ENCODE data around the gene DNER.
"Not testable (repeated sequence)": the region's sequence is repeated elsewhere in the genome, so short reads cannot be mapped to it uniquely, and the experiment has no call there.

Gene DNER

GRCh38 chr2:229514273-229514895, 200.0 kb downstream of the DNER start:
- TF ChIP-seq, protein P1, sequence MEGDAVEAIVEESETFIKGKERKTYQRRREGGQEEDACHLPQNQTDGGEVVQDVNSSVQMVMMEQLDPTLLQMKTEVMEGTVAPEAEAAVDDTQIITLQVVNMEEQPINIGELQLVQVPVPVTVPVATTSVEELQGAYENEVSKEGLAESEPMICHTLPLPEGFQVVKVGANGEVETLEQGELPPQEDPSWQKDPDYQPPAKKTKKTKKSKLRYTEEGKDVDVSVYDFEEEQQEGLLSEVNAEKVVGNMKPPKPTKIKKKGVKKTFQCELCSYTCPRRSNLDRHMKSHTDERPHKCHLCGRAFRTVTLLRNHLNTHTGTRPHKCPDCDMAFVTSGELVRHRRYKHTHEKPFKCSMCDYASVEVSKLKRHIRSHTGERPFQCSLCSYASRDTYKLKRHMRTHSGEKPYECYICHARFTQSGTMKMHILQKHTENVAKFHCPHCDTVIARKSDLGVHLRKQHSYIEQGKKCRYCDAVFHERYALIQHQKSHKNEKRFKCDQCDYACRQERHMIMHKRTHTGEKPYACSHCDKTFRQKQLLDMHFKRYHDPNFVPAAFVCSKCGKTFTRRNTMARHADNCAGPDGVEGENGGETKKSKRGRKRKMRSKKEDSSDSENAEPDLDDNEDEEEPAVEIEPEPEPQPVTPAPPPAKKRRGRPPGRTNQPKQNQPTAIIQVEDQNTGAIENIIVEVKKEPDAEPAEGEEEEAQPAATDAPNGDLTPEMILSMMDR (IDR thresholded peaks at IDR 0.05; ENCODE audit: control insufficient read depth, extremely low read depth, insufficient read depth): no peak
- no peak overlapping the region for H3K4me3 ChIP-seq (ENCODE audit: low read depth, low read length)
- no peak for DNase-seq (ENCODE audit: low read depth)

- DNase-seq (ENCODE audit: low read depth): no peak
- TF ChIP-seq, protein P1 (IDR thresholded peaks at IDR 0.05; ENCODE audit: control insufficient read depth, extremely low read depth, insufficient read depth): no peak
- H3K4me3 ChIP-seq (ENCODE audit: low read depth, low read length): no peak overlapping the region
Measured at GRCh38 chr2:229511524-229511923, 202.8 kb downstream of the DNER start.

DNA sequence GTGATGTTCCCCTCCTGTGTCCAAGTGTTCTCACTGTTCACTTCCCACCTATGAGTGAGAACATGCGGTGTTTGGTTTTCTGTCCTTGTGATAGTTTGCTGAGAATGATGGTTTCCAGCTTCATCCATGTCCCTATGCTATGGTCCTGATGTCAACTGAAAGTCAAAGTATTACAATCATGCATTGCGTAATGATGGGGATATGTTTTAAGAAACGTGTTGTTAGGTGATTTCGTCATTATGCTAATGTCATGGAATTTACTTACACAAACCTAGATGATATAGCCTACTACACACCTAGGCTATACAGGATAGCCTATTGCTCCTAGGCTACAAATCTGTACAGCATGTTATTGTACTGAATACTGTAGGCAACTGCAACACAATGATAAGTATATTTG, 207.7 kb downstream of the DNER start:
- not testable (repeated sequence) for H3K4me3 ChIP-seq (ENCODE audit: low read depth, low read length); DNase-seq (ENCODE audit: low read depth)

DNA sequence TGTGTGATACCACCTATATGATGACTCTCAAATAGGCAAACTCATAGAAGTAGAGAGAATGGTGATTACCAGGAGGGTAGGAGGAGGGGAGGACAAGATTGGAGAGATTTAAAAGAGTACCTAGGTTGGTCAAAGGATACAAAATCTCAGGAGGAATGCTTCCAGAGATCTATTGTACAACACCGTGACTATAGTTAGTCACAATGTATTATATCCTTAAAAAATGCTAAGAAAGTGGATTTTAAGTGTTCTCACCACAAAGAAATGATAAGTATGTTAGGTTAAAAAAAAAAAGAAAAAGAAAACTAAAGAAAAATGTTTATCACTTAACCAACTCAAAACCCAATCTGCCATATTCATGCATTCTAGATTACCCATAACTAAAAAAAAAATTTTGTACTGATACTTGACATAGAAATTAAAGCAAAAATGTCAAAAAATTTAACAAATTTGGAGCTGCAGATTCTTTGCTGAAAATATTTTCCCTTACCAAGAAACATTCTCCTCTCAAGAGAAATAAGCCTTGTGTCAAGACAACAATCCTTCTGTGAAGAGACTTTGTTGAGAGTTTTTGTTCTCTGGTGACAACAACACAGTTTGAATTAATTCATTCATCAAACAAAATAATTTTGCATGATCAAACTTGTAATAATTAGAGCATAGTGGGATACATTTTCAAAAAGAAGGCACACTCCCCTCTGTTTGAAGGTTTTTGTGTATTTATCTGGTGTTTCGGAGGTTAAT, 213.1 kb downstream of the DNER start:
- TF ChIP-seq, protein P1 (IDR thresholded peaks at IDR 0.05; ENCODE audit: control insufficient read depth, extremely low read depth, insufficient read depth): no peak
- no peak overlapping the region for H3K4me3 ChIP-seq (ENCODE audit: low read depth, low read length)
- DNase-seq (ENCODE audit: low read depth): no peak

DNA sequence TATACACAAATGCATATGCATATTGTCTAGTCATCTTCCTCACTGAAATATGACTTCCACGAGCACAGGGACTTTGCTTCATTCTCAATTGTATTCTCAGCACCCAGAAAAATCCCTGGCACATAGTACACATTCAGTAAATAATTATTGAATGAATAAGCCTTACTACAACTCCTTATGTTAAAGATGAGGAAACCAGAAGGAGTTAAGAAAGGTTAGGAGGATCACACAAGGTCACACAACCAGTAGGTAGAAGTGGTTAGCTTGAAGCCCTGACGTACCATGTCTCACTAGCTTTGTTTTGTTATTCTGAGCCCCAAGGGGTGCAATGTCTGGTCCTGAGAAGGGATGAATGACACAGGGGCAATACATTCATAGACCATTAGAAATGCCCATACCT, 222.3 kb downstream of the DNER start:
- TF ChIP-seq, protein P1 (IDR thresholded peaks at IDR 0.05; ENCODE audit: control insufficient read depth, extremely low read depth, insufficient read depth): no peak
- no peak overlapping the region for H3K4me3 ChIP-seq (ENCODE audit: low read depth, low read length)
- no peak for DNase-seq (ENCODE audit: low read depth)

DNA sequence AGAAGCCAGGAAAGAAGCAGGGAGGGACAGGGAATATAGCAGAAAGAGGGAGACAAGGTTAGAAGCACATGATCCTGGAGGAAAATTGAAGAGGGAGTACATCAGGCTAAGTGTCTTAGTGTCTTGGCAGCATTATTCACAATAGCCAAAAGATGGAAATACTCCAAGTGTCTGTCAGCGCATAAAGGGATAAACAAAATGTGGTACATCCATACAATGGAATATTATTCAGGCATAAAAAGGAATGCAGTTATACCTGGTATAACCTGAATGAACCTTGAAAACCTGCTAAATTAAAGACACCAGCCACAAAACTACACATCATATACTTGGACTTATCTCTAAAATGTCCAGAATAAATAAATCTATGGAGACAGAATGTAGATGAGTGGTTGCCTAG, 224.2 kb downstream of the DNER start:
- no peak overlapping the region for H3K4me3 ChIP-seq (ENCODE audit: low read depth, low read length)
- DNase-seq (ENCODE audit: low read depth): no peak
- TF ChIP-seq, protein P1 (IDR thresholded peaks at IDR 0.05; ENCODE audit: control insufficient read depth, extremely low read depth, insufficient read depth): no peak

DNA sequence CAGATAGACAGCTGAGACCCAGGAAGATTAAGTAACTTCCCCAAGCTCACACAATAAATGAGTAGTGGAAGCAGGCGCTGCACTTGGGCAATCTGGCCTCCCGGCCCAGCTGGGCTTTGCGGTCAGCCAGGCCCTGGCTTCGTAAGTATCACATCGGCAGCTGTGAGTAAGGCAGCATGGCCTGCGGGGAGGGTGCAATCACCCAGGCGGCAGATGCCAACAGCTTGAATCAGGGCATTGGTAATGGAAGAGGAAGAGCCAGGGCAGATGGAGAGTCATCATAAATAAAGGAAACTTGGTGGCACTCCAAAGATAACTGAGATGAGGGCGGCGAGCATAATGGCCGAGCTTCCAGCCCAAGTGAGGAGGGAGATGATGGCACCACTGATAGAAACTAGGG, 225.3 kb downstream of the DNER start:
- TF ChIP-seq, protein P1 (IDR thresholded peaks at IDR 0.05; ENCODE audit: control insufficient read depth, extremely low read depth, insufficient read depth): no peak
- no peak overlapping the region for H3K4me3 ChIP-seq (ENCODE audit: low read depth, low read length)
- no peak for DNase-seq (ENCODE audit: low read depth)

Data from LNCaP clone FGC (cell line).